Measurements from ENCODE around the gene NMT2. TPM values are rescaled to one million over a fixed set of nuclear protein-coding genes. Genes with fewer than 3 reads are reported as not detected.

NMT2 gene
- total RNA-seq, 1 experiment from 2014 or later: 26.1 TPM

DNA sequence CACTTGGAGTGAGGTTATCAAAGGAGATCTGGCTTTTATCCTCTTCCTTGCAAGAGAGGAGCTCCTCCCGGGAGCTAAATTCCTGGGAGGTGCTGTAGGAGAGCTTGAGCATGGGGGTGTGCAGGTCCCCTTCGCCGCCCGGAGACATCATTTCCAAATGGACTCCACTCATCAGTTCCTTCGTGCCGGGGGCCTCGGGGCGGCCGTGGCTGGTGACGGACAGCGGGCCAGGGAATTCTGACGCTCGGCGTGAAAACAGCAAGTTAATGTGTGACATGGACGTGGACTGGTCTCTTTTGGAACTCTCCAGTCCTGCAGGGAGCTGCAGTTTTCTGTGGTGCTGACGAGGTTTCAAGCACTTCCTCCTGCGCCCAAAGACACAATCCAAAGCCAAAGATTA, 45.7 kb upstream of the NMT2 start:
- no peak overlapping the region for H3K4me3 ChIP-seq (replicated peaks in 1 of 2; ENCODE audit: low read depth in 1 of 2, low read length in 2 of 2)
- 0 out of 4 replicates have a peak, but pooled peaks cover 0 to 2% of the 10 kb centered on the region in 2 experiments for H3K36me3 ChIP-seq (ENCODE audit: control insufficient read depth in 1 of 2, insufficient read depth in 2 of 2, low read length in 2 of 2)
- ATAC-seq: no peak
- no peaks in the 10 kb centered on the region for H3K27me3 ChIP-seq (ENCODE audit: insufficient read depth, low read length)
- H3K9me2 ChIP-seq (ENCODE audit: insufficient read depth): no peaks in the 10 kb centered on the region
- RAD21 ChIA-PET (ENCODE audit: low non-redundant PET in 1 of 2, low total read pairs in 2 of 2, uncharacterized antibody in 2 of 2, unreplicated experiment in 2 of 2): no interaction called here
- H3K9me3 ChIP-seq (ENCODE audit: control insufficient read depth in 1 of 2, insufficient read depth in 1 of 2, low read depth in 1 of 2, low read length in 2 of 2): no peaks in the 10 kb centered on the region
- CTCF ChIA-PET: no interaction called here
- no peak overlapping the region for H3K9ac ChIP-seq (ENCODE audit: low read length)
- peaks cover 24 to 34% of the 10 kb centered on the region in 2 experiments for H3K4me1 ChIP-seq (ENCODE audit: control insufficient read depth in 1 of 2, insufficient read depth in 2 of 2, low read length in 2 of 2)
- no peaks in the 10 kb centered on the region for H4K20me1 ChIP-seq (ENCODE audit: insufficient read depth)
- H2AFZ ChIP-seq (ENCODE audit: low read depth, low read length, poor library complexity, severe bottlenecking): no peak overlapping the region
- H3K27ac ChIP-seq (ENCODE audit: low read depth, low read length): no peak overlapping the region
- no TSS peak for BruUV-seq (replicated peaks)
- TF ChIP-seq CBX3 (IDR thresholded peaks at IDR 0.05; ENCODE audit: low read depth) (no peak), ZFX (IDR thresholded peaks at IDR 0.05) (no peak), SRF (IDR thresholded peaks at IDR 0.05; ENCODE audit: low read depth) (no peak), CEBPB (IDR thresholded peaks at IDR 0.05; ENCODE audit: low read depth) (no peak), RAD21 (IDR thresholded peaks at IDR 0.05; ENCODE audit: low read depth) (no peak), EZH2phosphoT487 (IDR thresholded peaks at IDR 0.05; ENCODE audit: borderline replicate concordance) (no peak), POLR2AphosphoS5 (IDR thresholded peaks at IDR 0.05; ENCODE audit: low read depth, low read length) (no peak), JUND (IDR thresholded peaks at IDR 0.05) (no peak)
- TF ChIP-seq, protein P1, sequence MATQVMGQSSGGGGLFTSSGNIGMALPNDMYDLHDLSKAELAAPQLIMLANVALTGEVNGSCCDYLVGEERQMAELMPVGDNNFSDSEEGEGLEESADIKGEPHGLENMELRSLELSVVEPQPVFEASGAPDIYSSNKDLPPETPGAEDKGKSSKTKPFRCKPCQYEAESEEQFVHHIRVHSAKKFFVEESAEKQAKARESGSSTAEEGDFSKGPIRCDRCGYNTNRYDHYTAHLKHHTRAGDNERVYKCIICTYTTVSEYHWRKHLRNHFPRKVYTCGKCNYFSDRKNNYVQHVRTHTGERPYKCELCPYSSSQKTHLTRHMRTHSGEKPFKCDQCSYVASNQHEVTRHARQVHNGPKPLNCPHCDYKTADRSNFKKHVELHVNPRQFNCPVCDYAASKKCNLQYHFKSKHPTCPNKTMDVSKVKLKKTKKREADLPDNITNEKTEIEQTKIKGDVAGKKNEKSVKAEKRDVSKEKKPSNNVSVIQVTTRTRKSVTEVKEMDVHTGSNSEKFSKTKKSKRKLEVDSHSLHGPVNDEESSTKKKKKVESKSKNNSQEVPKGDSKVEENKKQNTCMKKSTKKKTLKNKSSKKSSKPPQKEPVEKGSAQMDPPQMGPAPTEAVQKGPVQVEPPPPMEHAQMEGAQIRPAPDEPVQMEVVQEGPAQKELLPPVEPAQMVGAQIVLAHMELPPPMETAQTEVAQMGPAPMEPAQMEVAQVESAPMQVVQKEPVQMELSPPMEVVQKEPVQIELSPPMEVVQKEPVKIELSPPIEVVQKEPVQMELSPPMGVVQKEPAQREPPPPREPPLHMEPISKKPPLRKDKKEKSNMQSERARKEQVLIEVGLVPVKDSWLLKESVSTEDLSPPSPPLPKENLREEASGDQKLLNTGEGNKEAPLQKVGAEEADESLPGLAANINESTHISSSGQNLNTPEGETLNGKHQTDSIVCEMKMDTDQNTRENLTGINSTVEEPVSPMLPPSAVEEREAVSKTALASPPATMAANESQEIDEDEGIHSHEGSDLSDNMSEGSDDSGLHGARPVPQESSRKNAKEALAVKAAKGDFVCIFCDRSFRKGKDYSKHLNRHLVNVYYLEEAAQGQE (IDR thresholded peaks at IDR 0.05; ENCODE audit: low read depth): no peak
- TF ChIP-seq, protein P2, sequence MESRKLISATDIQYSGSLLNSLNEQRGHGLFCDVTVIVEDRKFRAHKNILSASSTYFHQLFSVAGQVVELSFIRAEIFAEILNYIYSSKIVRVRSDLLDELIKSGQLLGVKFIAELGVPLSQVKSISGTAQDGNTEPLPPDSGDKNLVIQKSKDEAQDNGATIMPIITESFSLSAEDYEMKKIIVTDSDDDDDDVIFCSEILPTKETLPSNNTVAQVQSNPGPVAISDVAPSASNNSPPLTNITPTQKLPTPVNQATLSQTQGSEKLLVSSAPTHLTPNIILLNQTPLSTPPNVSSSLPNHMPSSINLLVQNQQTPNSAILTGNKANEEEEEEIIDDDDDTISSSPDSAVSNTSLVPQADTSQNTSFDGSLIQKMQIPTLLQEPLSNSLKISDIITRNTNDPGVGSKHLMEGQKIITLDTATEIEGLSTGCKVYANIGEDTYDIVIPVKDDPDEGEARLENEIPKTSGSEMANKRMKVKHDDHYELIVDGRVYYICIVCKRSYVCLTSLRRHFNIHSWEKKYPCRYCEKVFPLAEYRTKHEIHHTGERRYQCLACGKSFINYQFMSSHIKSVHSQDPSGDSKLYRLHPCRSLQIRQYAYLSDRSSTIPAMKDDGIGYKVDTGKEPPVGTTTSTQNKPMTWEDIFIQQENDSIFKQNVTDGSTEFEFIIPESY (IDR thresholded peaks at IDR 0.05; ENCODE audit: extremely low read depth, insufficient replicate concordance, low read length): no peak
- TF ChIP-seq, protein P3, sequence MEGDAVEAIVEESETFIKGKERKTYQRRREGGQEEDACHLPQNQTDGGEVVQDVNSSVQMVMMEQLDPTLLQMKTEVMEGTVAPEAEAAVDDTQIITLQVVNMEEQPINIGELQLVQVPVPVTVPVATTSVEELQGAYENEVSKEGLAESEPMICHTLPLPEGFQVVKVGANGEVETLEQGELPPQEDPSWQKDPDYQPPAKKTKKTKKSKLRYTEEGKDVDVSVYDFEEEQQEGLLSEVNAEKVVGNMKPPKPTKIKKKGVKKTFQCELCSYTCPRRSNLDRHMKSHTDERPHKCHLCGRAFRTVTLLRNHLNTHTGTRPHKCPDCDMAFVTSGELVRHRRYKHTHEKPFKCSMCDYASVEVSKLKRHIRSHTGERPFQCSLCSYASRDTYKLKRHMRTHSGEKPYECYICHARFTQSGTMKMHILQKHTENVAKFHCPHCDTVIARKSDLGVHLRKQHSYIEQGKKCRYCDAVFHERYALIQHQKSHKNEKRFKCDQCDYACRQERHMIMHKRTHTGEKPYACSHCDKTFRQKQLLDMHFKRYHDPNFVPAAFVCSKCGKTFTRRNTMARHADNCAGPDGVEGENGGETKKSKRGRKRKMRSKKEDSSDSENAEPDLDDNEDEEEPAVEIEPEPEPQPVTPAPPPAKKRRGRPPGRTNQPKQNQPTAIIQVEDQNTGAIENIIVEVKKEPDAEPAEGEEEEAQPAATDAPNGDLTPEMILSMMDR (IDR thresholded peaks at IDR 0.05 in 2 of 3, conservative IDR thresholded peaks at IDR 0.05 in 1 of 3; ENCODE audit: borderline replicate concordance in 1 of 3, insufficient read depth in 1 of 3, low read depth in 2 of 3, low read length in 2 of 3): no peak
- TF ChIP-seq, protein P4, sequence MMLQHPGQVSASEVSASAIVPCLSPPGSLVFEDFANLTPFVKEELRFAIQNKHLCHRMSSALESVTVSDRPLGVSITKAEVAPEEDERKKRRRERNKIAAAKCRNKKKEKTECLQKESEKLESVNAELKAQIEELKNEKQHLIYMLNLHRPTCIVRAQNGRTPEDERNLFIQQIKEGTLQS (IDR thresholded peaks at IDR 0.05): no peak
- POLR2A ChIA-PET: no interaction called here
- H3K79me2 ChIP-seq (ENCODE audit: insufficient read depth, low read length): no peaks in the 10 kb centered on the region
- no peak for DNase-seq (ENCODE audit: low read depth, low spot score)
- H3K4me2 ChIP-seq (ENCODE audit: low read length): no peak overlapping the region
- intact Hi-C loops (cut with micrococcal nuclease): no loop called here
